Frontal cortex (tissue), 4 donors: ENCODE measurements around the gene WDR59. TPM values are rescaled to one million over a fixed set of nuclear protein-coding genes. Genes with fewer than 3 reads are reported as not detected.

Experiments
- DNase-seq, 2 donors: peaks; one replicate each; pipeline ENCODE4 v3.0.0; 2012; ENCODE audit warnings: low spot score in 2 of 2
- FAIRE-seq: peaks from 2 replicates; lab custom pipeline; 2012; peaks lifted over from hg19 to GRCh38; lab: Jason Lieb, UNC
- total RNA-seq: library from RNA; depleted of rRNA; stranded (reverse); fragments of >200 nt; gene quantifications from one replicate; pipeline ENCODE4 v1.2.3, GENCODE V29; 2014
- donor health status: control.
- donor health status: control.
- donor health status: control.

WDR59 gene
- total RNA-seq, 1 donor from 2014 or later = 19.6 TPM

DNA sequence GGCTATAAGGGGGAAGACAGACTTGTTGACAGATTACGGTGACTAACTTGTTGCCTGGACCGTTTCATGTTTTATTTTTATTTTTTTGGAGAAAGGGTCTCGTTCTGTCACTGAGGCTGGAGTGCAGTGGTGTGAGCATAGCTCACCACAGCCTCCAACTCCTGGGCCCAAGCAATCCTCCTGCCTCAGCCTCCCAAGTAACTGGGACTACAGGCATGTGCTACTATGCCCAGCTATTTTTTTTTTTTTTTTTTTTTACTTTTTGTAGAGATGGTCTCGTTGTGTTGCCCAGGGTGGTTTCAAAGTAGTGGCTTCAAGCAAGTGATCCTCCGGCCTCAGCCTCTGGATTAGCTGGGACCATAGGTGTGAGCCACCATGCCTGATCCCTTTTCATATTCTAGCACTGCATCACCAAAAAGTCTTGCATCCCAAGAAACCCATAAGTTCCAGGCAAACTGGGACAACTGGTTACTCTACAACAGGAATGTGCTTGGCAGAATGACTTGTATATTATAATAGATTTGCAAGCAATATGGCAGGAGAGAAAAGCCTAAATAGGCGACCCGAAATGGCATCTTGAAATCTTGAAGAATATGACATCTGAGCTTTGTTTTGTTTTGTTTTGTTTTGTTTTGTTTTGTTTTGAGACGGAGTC lies 2.2 kb upstream of the WDR59 start:
- DNase-seq = no peak
- no peak for FAIRE-seq

- FAIRE-seq = no peak
- DNase-seq = no peak
Measured at GRCh38 chr16:74984194-74984528, 762 bp downstream of the WDR59 start.

GRCh38 chr16:74982256-74982655 lies 2.7 kb downstream of the WDR59 start:
- DNase-seq (no peak), FAIRE-seq (no peak)

- no peak for FAIRE-seq
- DNase-seq = no peak
Measured at GRCh38 chr16:74975591-74975990, 9.3 kb downstream of the WDR59 start.

- DNase-seq (no peak), FAIRE-seq (no peak)
Measured at GRCh38 chr16:74973304-74973703, 11.6 kb downstream of the WDR59 start.

GRCh38 chr16:74954763-74955162 lies 30.2 kb downstream of the WDR59 start:
- DNase-seq (no peak), FAIRE-seq (peak; percentile 8)

- DNase-seq (no peak), FAIRE-seq (no peak)
Measured at GRCh38 chr16:74951681-74952080, 33.2 kb downstream of the WDR59 start.

GRCh38 chr16:74951206-74951605 lies 33.7 kb downstream of the WDR59 start:
- FAIRE-seq = no peak
- no peak for DNase-seq

- DNase-seq (no peak), FAIRE-seq (no peak)
Measured at GRCh38 chr16:74950511-74950910, 34.4 kb downstream of the WDR59 start.

DNA sequence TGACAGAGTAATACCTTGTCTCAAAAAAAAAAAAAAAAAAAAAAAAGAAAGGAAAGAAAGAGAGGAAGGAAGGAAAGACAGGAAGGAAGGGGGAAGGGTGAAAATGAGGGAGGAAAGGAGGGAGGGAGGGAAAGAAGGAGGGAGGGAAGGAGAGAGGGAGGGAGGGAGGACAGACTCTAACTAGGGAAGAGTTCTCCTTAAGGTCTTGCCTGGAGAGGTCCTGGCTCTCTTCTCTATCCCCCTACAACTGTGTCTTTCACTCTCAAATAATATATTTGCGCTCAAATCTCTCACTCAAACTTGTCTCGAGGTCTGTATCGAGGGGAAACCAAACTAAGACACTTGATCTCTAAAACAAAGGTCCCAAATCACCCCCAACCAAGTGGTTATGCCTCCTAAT lies 35.6 kb downstream of the WDR59 start:
- FAIRE-seq = no peak

DNA sequence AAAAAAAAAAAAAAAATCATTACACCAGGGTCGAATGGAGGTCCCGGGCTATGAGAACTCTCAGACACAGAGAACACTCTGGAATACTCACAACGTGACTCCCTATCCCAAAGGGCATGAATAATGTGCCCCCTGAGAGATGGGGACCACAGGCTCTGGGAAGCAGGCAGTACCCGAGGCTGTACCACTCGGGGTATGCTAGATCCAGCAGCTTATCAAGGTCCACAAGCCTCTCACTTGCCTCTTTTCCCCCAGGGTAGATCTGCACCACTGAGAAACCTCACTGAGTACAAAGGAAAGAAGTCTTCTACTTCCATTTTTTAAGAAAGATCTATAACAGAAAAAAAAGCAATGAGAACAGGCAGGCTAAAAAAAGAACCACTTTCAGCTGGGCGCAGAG lies 40.5 kb downstream of the WDR59 start:
- no peak for DNase-seq
- FAIRE-seq = no peak

More for the DNA sequence above, 35.6 kb downstream of the WDR59 start:
- no peak for DNase-seq

DNA sequence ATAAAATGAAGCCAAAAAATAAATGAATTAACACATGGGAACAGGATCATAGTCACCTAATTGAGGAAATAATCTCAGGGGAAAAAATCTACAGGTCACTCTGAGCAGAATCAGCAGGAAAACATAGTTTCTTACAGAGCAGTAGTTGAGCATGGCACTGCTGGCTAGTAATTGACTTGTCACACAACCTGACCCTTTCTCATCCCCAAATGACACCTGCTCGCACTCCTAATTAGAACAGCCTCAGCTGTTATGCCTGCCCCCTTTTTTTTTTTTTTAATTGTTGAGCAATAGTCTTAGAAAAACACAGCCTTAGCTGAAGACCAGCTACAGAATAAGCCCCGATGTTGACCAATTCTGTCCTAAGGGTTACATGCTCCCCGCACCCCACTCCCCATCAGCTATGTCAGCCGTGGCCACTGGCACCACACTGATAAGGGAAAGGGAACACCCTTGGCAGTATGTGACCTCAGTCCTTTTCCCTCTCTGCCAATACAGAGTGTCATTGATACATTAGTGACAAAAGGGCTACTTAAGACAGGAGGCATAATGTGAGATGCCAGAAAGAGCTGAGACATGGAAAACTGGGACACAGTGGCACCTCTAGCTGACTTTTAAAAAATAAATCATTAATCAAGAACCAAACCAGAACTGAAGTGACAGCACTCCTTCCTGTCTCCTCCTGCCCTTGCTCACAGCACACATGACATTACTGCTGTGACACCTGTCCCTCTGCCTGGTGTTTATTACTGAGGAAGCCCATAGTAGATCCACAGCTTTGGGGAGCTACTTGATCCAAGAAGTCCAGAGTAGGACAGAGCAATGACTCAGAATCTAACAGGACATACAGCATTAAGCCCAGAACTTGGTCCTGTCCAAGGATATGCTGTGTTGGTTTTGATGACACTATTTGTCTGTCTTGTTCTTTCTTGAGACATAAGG lies 41.7 kb downstream of the WDR59 start:
- no peak for DNase-seq
- FAIRE-seq = no peak

GRCh38 chr16:74942566-74942965 lies 42.4 kb downstream of the WDR59 start:
- no peak for FAIRE-seq
- DNase-seq = no peak

DNA sequence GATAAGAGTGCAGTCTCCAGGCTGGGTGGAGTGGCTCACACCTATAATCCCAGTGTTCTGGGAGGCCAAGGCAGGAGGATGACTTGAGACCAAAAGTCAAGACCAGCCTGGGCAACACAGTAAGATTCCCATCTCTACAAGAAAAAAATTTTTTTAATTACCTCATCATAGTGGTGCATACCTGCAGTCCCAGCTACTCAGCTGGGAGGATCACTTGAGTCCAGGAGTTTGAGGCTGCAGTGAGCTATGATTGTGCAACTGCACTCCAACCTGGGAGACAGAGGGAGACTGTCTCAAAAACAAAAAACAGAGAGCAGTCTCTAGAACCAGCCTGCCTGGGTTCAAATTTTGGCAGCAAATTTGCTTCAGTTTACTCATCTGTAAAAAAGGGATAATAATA lies 45.2 kb downstream of the WDR59 start:
- DNase-seq = no peak
- FAIRE-seq = no peak

DNA sequence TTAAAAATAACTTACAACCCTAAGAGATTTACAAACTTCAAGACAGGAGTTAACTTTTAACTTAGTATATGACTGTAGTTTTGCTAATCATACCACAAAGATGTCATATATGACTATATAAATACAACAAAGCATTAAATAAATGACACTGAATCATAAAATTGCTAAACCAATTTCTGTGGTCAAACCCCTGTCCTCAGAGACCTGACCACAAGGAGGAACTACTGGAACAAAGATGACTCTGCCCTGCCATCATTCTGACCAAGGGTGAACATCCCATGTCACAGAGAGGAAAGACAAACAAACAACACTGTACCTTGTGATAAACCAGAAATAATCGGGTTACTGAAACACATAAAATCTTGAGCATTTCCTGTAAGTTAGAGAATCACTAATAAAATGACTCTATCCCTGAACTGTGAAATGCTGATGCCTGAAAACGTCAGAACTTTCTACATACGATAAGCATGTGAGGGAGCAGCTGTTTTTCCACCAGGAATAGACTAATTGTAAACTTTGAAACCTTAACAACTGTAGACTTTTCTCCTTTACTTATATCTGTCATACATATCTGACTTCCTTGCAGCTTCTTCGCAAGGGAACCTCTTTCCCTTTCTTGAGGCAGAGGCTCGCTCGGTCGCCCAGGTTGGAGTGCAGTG lies 47.9 kb downstream of the WDR59 start:
- FAIRE-seq = no peak

DNA sequence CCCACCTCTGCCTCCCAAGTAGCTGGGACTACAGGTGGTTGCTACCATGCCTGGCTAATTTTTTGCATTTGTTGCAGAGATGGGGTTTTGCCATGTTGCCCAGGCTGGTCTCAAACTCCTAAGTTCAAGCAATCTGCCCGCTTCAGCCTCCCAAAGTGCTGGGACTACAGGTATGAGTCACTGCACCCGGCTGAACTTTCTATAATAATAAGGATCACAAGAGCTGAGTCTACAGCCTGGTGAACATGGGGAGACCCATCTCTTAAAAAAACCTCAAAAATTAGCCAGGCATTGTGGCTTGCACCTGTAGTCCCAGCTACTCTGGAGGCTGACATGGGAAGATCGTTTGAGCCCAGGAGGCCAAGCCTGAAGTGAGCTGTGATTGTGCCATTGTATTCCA lies 53.5 kb downstream of the WDR59 start:
- no peak for DNase-seq
- no peak for FAIRE-seq

More for the DNA sequence above, 47.9 kb downstream of the WDR59 start:
- no peak for DNase-seq

DNA sequence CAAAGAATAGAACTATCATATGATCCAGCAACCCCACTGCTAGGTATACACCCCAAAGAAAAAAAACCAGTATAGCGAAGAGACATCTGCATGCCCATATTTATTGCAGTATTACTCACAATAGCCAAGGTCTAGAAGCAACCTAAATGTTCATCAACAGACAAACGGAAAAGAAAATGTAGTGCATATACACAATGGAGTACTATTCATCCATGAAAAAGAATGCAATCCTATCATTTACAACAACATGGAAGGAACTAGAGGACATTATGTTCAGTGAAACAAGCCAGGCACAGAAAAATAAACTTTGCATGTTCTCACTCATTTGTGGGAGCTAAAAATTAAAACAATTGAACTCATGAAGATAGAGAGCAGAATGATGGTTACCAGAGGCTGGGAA lies 55.3 kb downstream of the WDR59 start:
- FAIRE-seq (no peak), DNase-seq (no peak)

DNA sequence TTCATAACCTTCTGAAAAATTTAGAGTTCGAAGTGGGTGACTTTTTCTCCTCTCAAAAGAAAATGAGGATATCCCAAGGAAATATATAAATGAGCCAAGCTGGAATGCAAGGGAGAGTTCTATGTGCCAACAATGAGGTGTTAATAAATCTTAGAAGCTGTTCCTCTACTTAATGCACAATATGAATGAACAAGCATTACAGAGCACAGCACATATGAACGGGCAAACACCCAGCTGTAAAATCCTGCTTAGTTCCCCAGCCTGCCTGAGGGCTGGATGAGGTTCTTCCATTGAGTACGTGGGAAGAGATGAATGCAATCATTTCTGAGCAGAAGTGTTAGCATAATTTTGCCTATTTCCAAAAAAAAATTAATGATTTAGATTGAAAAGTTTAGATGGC lies 58.1 kb downstream of the WDR59 start:
- FAIRE-seq = no peak
- DNase-seq = no peak

DNA sequence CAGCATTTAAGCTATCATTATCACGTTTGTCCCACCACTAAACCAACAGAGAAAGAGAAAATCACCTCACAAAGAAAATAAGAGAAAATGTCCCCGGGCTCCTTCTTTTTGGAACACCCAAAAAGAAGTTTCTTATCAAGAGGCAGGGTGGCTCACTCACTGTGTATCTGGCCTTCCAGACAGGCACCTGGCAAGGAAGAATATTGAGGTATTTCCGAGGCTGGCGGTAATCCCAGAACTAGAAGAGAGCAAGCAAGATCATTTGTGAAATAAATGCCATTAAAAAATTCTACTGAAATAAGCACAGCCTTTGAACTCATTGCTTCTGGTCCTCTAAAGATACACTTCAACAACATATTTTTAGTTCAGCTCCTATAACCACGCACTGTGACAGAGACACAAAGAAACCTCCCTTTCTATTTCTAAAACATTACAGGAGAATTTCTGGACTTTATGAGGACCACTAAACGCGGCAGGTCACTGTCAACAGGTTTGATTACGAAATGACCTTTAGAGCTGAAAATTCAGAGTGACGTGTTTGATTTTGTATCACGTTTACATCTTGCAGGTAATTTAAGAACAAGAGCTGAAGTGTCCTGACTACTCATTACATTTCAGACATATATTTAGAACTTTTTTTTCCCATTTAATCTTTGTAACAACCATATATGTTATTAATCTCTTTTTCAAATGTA lies 61.0 kb downstream of the WDR59 start:
- DNase-seq (no peak), FAIRE-seq (no peak)
